Lower lobe of right lung (tissue), 2 donors: ENCODE results near the gene VWA8. TPM values are rescaled to one million over a fixed set of nuclear protein-coding genes. Genes with fewer than 3 reads are reported as not detected.

ENCODE experiments used
- ATAC-seq, 2 donors: fragments of 200-7000 bp; cut with Tn5 transposase; one replicate each; pipeline ENCODE4 v1.9.1; 2020 to 2022; ENCODE audit warnings: mild to moderate bottlenecking in 2 of 2, moderate library complexity in 2 of 2
- DNase-seq: peaks from one replicate; pipeline ENCODE4 v3.0.0-alpha.2; 2020
- H3K27ac ChIP-seq: fragments of 200-600 bp; one replicate; pipeline ENCODE4 v1.8.0; 2022
- H3K27me3 ChIP-seq: fragments of 200-600 bp; one replicate; pipeline ENCODE4 v1.8.0; 2022; ENCODE audit warnings: low read depth
- H3K36me3 ChIP-seq: fragments of 200-600 bp; one replicate; pipeline ENCODE4 v1.8.0; 2022; ENCODE audit warnings: mild to moderate bottlenecking
- H3K4me1 ChIP-seq: fragments of 200-600 bp; one replicate; pipeline ENCODE4 v1.8.0; 2022
- H3K4me3 ChIP-seq: fragments of 200-600 bp; one replicate; pipeline ENCODE4 v1.8.0; 2022; ENCODE audit warnings: mild to moderate bottlenecking
- H3K9me3 ChIP-seq: fragments of 200-600 bp; one replicate; pipeline ENCODE4 v1.8.0; 2022
- CTCF ChIP-seq: fragments of 200-600 bp; IDR thresholded peaks from one replicate; pipeline ENCODE4 v1.8.0; 2022; ENCODE audit warnings: antibody characterized with exemption, mild to moderate bottlenecking
- intact Hi-C: fragments of 100-400 bp; cut with DNase I; formaldehyde crosslinking; loops from one replicate; pipeline ENCODE4 v1.11.0; 2022
- microRNA-seq: library from miRNA; unstranded; fragments of <30 nt; microRNA quantifications from one replicate; pipeline ENCODE4 v1.2.0, GENCODE V29; 2020; ENCODE audit warnings: borderline number of aligned reads
- total RNA-seq: library from RNA; stranded (reverse); fragmentation: NEBNext Ultra II Directional; extraction: Animal tissue kit (Norgen Biotek cat#: 25700); gene quantifications from one replicate; pipeline ENCODE4 v1.2.1, GENCODE V29; 2021
- donor health status: DM: no; HTN: yes; CAD: no; lungs with severe emphysema.

The VWA8 gene
- total RNA-seq, 1 donor from 2014 or later, result 18.2 TPM

DNA sequence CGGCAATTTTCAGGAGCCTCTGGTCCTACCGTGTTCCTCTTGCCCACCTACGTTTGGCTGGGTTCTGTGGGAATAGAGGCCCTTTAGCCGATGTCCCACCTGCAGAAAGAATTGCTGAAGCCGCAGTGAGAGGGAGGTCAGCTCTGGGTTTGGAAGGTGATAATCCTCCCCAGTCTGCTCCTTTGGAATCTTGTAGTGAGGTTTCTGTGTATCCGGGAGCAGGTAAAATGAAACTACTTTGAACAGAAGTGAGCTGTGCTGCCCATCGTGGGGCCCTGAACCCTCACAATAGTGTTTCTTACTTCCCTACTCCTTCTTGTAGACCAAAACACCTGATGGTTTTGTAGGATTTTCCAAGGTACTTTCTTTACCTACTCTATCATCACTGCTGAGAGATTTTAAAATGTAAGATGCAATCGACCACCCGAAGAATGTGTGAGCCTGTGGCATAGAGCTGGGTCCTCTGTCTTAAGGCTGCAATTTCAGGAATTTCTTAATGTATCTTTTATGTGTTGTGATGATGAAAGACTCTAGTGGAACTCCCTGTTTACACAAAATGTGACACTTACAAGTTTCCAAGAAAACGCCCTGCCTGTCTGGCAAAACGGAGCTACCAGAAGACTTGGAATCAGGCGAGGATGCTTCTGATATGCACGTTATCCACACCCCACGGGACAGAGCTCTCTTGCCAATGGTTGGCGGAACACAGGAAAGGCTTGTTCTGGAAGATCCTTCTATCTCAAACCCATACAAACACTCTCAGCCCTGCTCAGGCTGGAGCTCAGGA lies 427.4 kb downstream of the VWA8 start:
- TF ChIP-seq CTCF, result no peak
- Histone ChIP-seq H3K36me3 (no peaks in the 10 kb centered on the region), H3K9me3 (no peaks in the 10 kb centered on the region), H3K27ac (no peak overlapping the region), H3K27me3 (no peaks in the 10 kb centered on the region), H3K4me3 (no peak overlapping the region), H3K4me1 (no peaks in the 10 kb centered on the region)
- intact Hi-C loops, result no loop called here
- DNase-seq (no peak), ATAC-seq (peak in 1 of 2 donors; percentile 29)

DNA sequence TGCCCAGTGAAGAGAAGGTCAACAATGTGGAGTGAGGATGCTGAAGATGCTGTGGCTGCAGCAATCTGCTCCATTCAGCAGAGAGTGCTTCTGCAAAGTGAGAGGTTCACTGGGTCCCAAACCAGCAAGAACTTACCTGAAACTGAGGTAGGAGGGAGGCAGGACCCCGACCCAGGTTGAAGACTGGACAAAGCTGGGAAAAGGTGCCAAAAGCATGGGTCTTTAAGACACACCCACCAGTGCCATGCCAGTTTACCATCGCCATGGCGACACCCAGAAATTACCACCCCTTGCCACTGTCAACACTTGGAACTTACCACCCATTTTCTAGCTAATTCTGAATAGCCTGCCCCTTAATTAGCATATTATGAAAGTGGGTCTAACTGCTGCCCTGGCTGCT lies 432.9 kb downstream of the VWA8 start:
- ATAC-seq (no peak), DNase-seq (no peak)
- no peak for TF ChIP-seq CTCF
- H3K27me3 ChIP-seq, result no peaks in the 10 kb centered on the region
- no peaks in the 10 kb centered on the region for H3K4me1 ChIP-seq
- no peak overlapping the region for H3K27ac ChIP-seq
- no peaks in the 10 kb centered on the region for H3K9me3 ChIP-seq
- H3K4me3 ChIP-seq, result no peak overlapping the region
- H3K36me3 ChIP-seq, result no peaks in the 10 kb centered on the region
- intact Hi-C loops, result no loop called here

GRCh38 chr13:41520660-41521630 lies 440.0 kb downstream of the VWA8 start:
- H3K27me3 ChIP-seq, result no peaks in the 10 kb centered on the region
- no peaks in the 10 kb centered on the region for H3K36me3 ChIP-seq
- DNase-seq (no peak), ATAC-seq (no peak)
- H3K4me3 ChIP-seq, result no peak overlapping the region
- no peaks in the 10 kb centered on the region for H3K9me3 ChIP-seq
- no peak for TF ChIP-seq CTCF
- intact Hi-C loops, result no loop called here
- no peak overlapping the region for H3K27ac ChIP-seq
- no peaks in the 10 kb centered on the region for H3K4me1 ChIP-seq

DNA sequence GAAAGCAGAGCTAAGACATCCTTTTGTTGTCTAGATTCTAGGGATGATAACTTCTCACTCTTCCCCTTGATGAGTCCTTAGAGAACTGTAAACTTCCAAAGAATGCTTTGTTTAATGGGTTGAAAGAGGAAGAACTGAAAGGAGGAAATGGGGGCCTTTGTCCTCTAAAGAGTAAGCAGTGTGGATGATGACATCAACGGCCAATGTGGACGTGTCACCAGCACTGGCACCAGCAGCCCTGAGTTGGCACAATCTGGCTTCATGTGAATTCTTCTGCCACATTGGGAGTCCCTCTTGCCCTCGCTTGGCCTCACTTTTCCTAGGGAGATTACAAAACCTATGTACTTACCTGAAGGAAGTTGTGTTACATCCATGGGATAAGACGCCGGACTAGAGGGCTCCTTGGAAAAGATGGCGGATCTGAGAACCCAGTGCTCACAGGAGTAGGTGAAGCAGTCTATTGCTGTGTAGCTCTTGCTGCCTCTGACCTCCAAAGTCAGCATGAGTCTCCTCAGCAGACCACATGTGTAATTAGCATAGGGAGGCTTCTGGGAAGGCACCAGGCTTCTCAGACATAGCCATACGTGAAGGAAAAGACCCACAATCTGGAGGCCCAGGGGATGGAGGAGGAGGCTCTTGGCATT lies 440.8 kb downstream of the VWA8 start:
- no peak overlapping the region for H3K4me3 ChIP-seq
- TF ChIP-seq CTCF, result no peak
- H3K4me1 ChIP-seq, result no peaks in the 10 kb centered on the region
- intact Hi-C loops, result no loop called here
- H3K9me3 ChIP-seq, result no peaks in the 10 kb centered on the region
- DNase-seq, result no peak
- no peaks in the 10 kb centered on the region for H3K36me3 ChIP-seq
- H3K27ac ChIP-seq, result no peak overlapping the region
- no peaks in the 10 kb centered on the region for H3K27me3 ChIP-seq
- peak; percentile 59 to 61 for ATAC-seq

Small RNAs within 50 kb of the gene (microRNA-seq; reads per million reads assigned to microRNA genes)
- gene MIR5006, result not detected

Other genes with a start within 250 kb of the VWA8 start
- 18.7 TPM for gene DGKH, start 87.5 kb upstream of the VWA8 start, total RNA-seq